HG03521 (cell line): ENCODE data around the gene SLC22A7.
"Not testable (repeated sequence)": the region's sequence is repeated elsewhere in the genome, so short reads cannot be mapped to it uniquely, and the experiment has no call there.

Source experiments
- ATAC-seq: cut with Tn5 transposase; IDR thresholded peaks from one replicate; pipeline ENCODE4 v1.9.1; 2021; ENCODE audit warnings: mild to moderate bottlenecking, moderate library complexity; ENCODE audit not compliant: unreplicated experiment

Gene SLC22A7

GRCh38 chr6:43331470-43331869, 33.4 kb downstream of the SLC22A7 start:
- ATAC-seq: no peak

- ATAC-seq: no peak
These were observed 33.8 kb downstream of the SLC22A7 start for GRCh38 chr6:43331891-43332290.

- no peak for ATAC-seq
These were observed 36.5 kb downstream of the SLC22A7 start for GRCh38 chr6:43334466-43335095.

GRCh38 chr6:43335469-43335868, 37.4 kb downstream of the SLC22A7 start:
- no peak for ATAC-seq

GRCh38 chr6:43336382-43336781, 38.3 kb downstream of the SLC22A7 start:
- no peak for ATAC-seq

GRCh38 chr6:43338243-43338642, 40.2 kb downstream of the SLC22A7 start:
- ATAC-seq: no peak

- ATAC-seq: peak; percentile 53
These were observed 41.1 kb downstream of the SLC22A7 start for GRCh38 chr6:43339168-43339567.

- ATAC-seq: not testable (repeated sequence)
These were observed 48.2 kb downstream of the SLC22A7 start for GRCh38 chr6:43346243-43346642.

GRCh38 chr6:43347021-43347420, 49.0 kb downstream of the SLC22A7 start:
- no peak for ATAC-seq

- no peak for ATAC-seq
These were observed 49.4 kb downstream of the SLC22A7 start for GRCh38 chr6:43347444-43347843.

- not testable (repeated sequence) for ATAC-seq
These were observed 53.9 kb downstream of the SLC22A7 start for GRCh38 chr6:43351951-43352350.
